ENCODE data around the gene TMEM131. TPM values are rescaled to one million over a fixed set of nuclear protein-coding genes. Genes with fewer than 3 reads are reported as not detected.

TMEM131 gene
- total and polyA plus RNA-seq, 2 of the 8 experiments (the other 6 are each of a cell fraction or from before 2014, with no cell fraction given) = 9.7 to 22.9 TPM

DNA sequence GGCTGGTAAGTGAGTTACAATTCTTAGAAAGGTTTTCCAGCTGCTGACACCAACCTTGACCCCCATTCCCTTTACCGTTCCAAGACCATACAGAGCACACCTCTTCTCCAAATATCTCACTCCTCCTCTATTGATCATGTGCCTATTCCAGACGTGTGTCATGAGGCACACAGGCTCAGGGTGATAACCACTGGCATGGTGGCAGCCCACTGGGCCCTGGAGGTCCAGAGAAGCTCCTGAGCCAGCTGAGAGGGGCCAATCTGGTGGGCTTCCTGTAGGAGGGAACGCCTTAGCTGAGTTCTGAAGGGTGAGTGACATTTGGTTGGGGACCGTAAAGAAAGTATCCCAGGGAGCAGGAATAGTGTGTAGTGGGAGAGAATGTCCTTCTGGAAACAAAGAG lies 254.1 kb downstream of the TMEM131 start:
- no peaks in the 10 kb centered on the region for H3K79me2 ChIP-seq (ENCODE audit: control insufficient read depth in 1 of 2, insufficient read depth in 2 of 2, low read length in 2 of 2)
- H2AK5ac ChIP-seq (ENCODE audit: low read depth, low read length) = no peak overlapping the region; the same call in 1 of the 2 replicates
- H2BK5ac ChIP-seq (ENCODE audit: low read depth, low read length) = peak overlapping the region; percentile 1; the same call in 1 of the 2 replicates
- no peak overlapping the region for H2AFZ ChIP-seq (ENCODE audit: low read length)
- POLR2A ChIA-PET (ENCODE audit: partially characterized antibody) = interaction anchor here (0.8 to 1.7 kb wide), 3 partner anchors 8 to 20 kb away, joined by 3 read pairs; no protein-coding TSS in a partner anchor
- H4K5ac ChIP-seq (ENCODE audit: insufficient read length, low read depth, low read length) = no peak overlapping the region
- H2BK20ac ChIP-seq (ENCODE audit: low read length) = no peak overlapping the region
- peak overlapping the region; percentile 75; the same call in 1 of the 2 replicates for H2BK12ac ChIP-seq (ENCODE audit: low read depth, low read length)
- no peaks in the 10 kb centered on the region for H3K27me3 ChIP-seq (replicated peaks in 1 of 4; ENCODE audit: control insufficient read depth in 3 of 4, extremely low read depth in 1 of 4, insufficient read depth in 3 of 4, low read length in 3 of 4)
- H4K91ac ChIP-seq (replicated peaks; ENCODE audit: insufficient read length, low read length) = no peak overlapping the region
- H3K23ac ChIP-seq (ENCODE audit: insufficient read length) = no peak overlapping the region
- DNase-seq (ENCODE audit: low read depth in 1 of 2, low spot score in 2 of 2) = no peak
- H3K9ac ChIP-seq (replicated peaks in 1 of 4; ENCODE audit: extremely low read depth in 1 of 4, low read depth in 3 of 4, low read length in 3 of 4) = no peak overlapping the region
- H3K4me3 ChIP-seq (ENCODE audit: extremely low read depth in 1 of 4, insufficient read depth in 2 of 4, low read depth in 3 of 4, low read length in 4 of 4) = no peak overlapping the region
- H3K36me3 ChIP-seq (ENCODE audit: control insufficient read depth in 2 of 4, insufficient read depth in 4 of 4, low read length in 3 of 4) = no peaks in the 10 kb centered on the region
- no peak overlapping the region for H3K14ac ChIP-seq (ENCODE audit: insufficient read length)
- no peaks in the 10 kb centered on the region for H3K79me1 ChIP-seq (ENCODE audit: low read depth, low read length)
- no peak overlapping the region for H3K27ac ChIP-seq (ENCODE audit: low read depth, low read length)
- no peak overlapping the region for H2BK15ac ChIP-seq (ENCODE audit: low read length)
- H3K4me1 ChIP-seq (replicated peaks in 1 of 4; ENCODE audit: control insufficient read depth in 3 of 4, insufficient read depth in 4 of 4, low read length in 3 of 4) = peaks cover 0 to 2% (median 0%) of the 10 kb centered on the region in 4 experiments; a peak in 1 of 7 replicates
- H3K4me2 ChIP-seq (ENCODE audit: insufficient read depth in 1 of 2, low read depth in 2 of 2, low read length in 2 of 2) = no peak overlapping the region
- TF ChIP-seq TCF12 (IDR thresholded peaks at IDR 0.05; ENCODE audit: low read depth, low read length) (no peak), ZNF274 (IDR thresholded peaks at IDR 0.05; ENCODE audit: borderline replicate concordance, extremely low read depth, low read length) (no peak), GABPA (IDR thresholded peaks at IDR 0.05; ENCODE audit: borderline replicate concordance, insufficient read depth, low read length) (no peak), SP4 (IDR thresholded peaks at IDR 0.05; ENCODE audit: low read length) (no peak), BACH1 (IDR thresholded peaks at IDR 0.05; ENCODE audit: low read length) (no peak), FOSL1 (IDR thresholded peaks at IDR 0.05; ENCODE audit: insufficient read depth, low read depth, low read length) (no peak), BCL11A (IDR thresholded peaks at IDR 0.05; ENCODE audit: low read depth in 2 of 2, low read length in 2 of 2) (no peak), POLR2A (IDR thresholded peaks at IDR 0.05; ENCODE audit: control extremely low read depth in 1 of 2, low read depth in 2 of 2, low read length in 2 of 2) (no peak), RFX5 (IDR thresholded peaks at IDR 0.05; ENCODE audit: borderline replicate concordance, low read depth, low read length) (no peak), RBBP5 (IDR thresholded peaks at IDR 0.05; ENCODE audit: borderline replicate concordance, low read depth, low read length) (no peak)
- TF ChIP-seq, protein P1, sequence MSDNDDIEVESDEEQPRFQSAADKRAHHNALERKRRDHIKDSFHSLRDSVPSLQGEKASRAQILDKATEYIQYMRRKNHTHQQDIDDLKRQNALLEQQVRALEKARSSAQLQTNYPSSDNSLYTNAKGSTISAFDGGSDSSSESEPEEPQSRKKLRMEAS (IDR thresholded peaks at IDR 0.05) = no peak
- no peaks in the 10 kb centered on the region for H3K9me3 ChIP-seq (ENCODE audit: insufficient read depth in 2 of 2, low read depth in 1 of 2, low read length in 1 of 2)
- FAIRE-seq = no peak
- no peak overlapping the region; the same call in 1 of the 2 replicates for H3K18ac ChIP-seq (ENCODE audit: extremely low read depth, low read length)
- no peak overlapping the region for H4K8ac ChIP-seq (ENCODE audit: extremely low read depth, insufficient read depth, low read length)
- CTCF ChIA-PET (ENCODE audit: partially characterized antibody) = interaction anchor here (0.6 to 10.1 kb wide), 18 partner anchors 9 to 706 kb away, joined by 3 to 149 read pairs (median 8); partner anchors contain the start of genes ACTR1B and ZAP70
- 87% methylated on average over 4 of the region's 4 CpGs; no CpG with 5 or more reads in 1 of the 2 experiments for WGBS, 2 experiments (ENCODE audit: extremely low coverage in 1 of 2, insufficient coverage in 1 of 2, insufficient read length in 1 of 2, insufficient replicate concordance in 2 of 2, low coverage in 1 of 2, low lambda C conversion rate in 2 of 2, missing lambda C conversion rate in 1 of 2)
- no peaks in the 10 kb centered on the region for H3K23me2 ChIP-seq (ENCODE audit: low read depth, low read length)
- no peak overlapping the region for H3K4ac ChIP-seq (replicated peaks; ENCODE audit: insufficient read length, low read depth, low read length)
- H4K20me1 ChIP-seq (replicated peaks in 1 of 2; ENCODE audit: control insufficient read depth in 1 of 2, insufficient read depth in 2 of 2, low read length in 2 of 2) = no peaks in the 10 kb centered on the region
- H2BK120ac ChIP-seq (replicated peaks; ENCODE audit: low read depth, low read length) = no peak overlapping the region
- H3K56ac ChIP-seq (replicated peaks; ENCODE audit: insufficient read length, low read depth, low read length) = no peak overlapping the region

All from H1 (cell line).